GM23338 (cell line): ENCODE measurements around the gene ZNF101. TPM values are rescaled to one million over a fixed set of nuclear protein-coding genes. Genes with fewer than 3 reads are reported as not detected.

Source experiments
- ATAC-seq: fragments of 200-7000 bp; cut with Tn5 transposase; 3 replicates; pipeline ENCODE4 v1.9.1; 2020
- DNase-seq: peaks from one replicate; pipeline ENCODE4 v3.0.0-alpha.2; 2015; ENCODE audit warnings: low spot score
- H2AFZ ChIP-seq: fragments of 200-600 bp; sonication (generic); 2 replicates; pipeline ENCODE4 v1.8.0; 2016; ENCODE audit warnings: antibody characterized with exemption, mild to moderate bottlenecking, moderate library complexity
- H3F3A ChIP-seq: fragments of 200-600 bp; sonication (generic); replicated peaks from 2 replicates; pipeline ENCODE4 v1.8.0; 2017; ENCODE audit warnings: antibody characterized with exemption, mixed run types, low read depth
- H3K27ac ChIP-seq: fragments of 200-600 bp; sonication (generic); 2 replicates; pipeline ENCODE4 v1.6.1; 2016; ENCODE audit warnings: low read depth
- H3K27me3 ChIP-seq: fragments of 200-600 bp; sonication (generic); 2 replicates; pipeline ENCODE4 v1.8.0; 2016; ENCODE audit warnings: mild to moderate bottlenecking, mixed run types, moderate library complexity; ENCODE audit not compliant: insufficient read depth
- H3K36me3 ChIP-seq: fragments of 200-600 bp; sonication (generic); 2 replicates; pipeline ENCODE4 v1.8.0; 2016; ENCODE audit warnings: mild to moderate bottlenecking; ENCODE audit not compliant: insufficient read depth
- H3K4me1 ChIP-seq: fragments of 200-600 bp; sonication (generic); 2 replicates; pipeline ENCODE4 v1.8.0; 2016; ENCODE audit warnings: mild to moderate bottlenecking, moderate library complexity; ENCODE audit not compliant: insufficient read depth
- H3K4me2 ChIP-seq: fragments of 200-600 bp; sonication (generic); 2 replicates; pipeline ENCODE4 v1.7.1; 2017; ENCODE audit warnings: mixed run types
- H3K4me3 ChIP-seq: fragments of 200-600 bp; sonication (generic); 2 replicates; pipeline ENCODE4 v1.6.1; 2016; ENCODE audit warnings: mixed run types
- H3K79me2 ChIP-seq: fragments of 200-600 bp; sonication (generic); replicated peaks from 2 replicates; pipeline ENCODE4 v1.8.0; 2017; ENCODE audit warnings: mild to moderate bottlenecking; ENCODE audit not compliant: insufficient read depth
- H3K9me2 ChIP-seq: fragments of 200-600 bp; sonication (generic); 2 replicates; pipeline ENCODE4 v1.8.0; 2017; ENCODE audit not compliant: insufficient read depth
- H4K20me1 ChIP-seq: fragments of 200-600 bp; sonication (generic); replicated peaks from 2 replicates; pipeline ENCODE4 v1.8.0; 2017; ENCODE audit warnings: mild to moderate bottlenecking; ENCODE audit not compliant: insufficient read depth
- H3K27ac Mint-ChIP-seq: 2 replicates; pipeline ENCODE4 v1.8.0; 2020; ENCODE audit warnings: inconsistent platforms, mild to moderate bottlenecking, moderate library complexity, mixed read lengths
- H3K27me3 Mint-ChIP-seq: 3 replicates; pipeline ENCODE4 v1.8.0; 2022; ENCODE audit warnings: low read depth, mild to moderate bottlenecking, moderate library complexity, mixed read lengths, inconsistent platforms; ENCODE audit not compliant: insufficient read depth, poor library complexity
- H3K36me3 Mint-ChIP-seq: 3 replicates; pipeline ENCODE4 v1.8.0; 2021; ENCODE audit warnings: low read depth, mild to moderate bottlenecking, inconsistent platforms, moderate library complexity, mixed read lengths
- H3K4me1 Mint-ChIP-seq: 3 replicates; pipeline ENCODE4 v1.8.0; 2020; ENCODE audit warnings: mild to moderate bottlenecking, inconsistent platforms, mixed read lengths
- H3K4me3 Mint-ChIP-seq: 3 replicates; pipeline ENCODE4 v1.8.0; 2021; ENCODE audit warnings: moderate library complexity, mild to moderate bottlenecking, inconsistent platforms, mixed read lengths
- H3K9me3 Mint-ChIP-seq: 3 replicates; pipeline ENCODE4 v1.8.0; 2020; ENCODE audit warnings: moderate library complexity, mild to moderate bottlenecking, inconsistent platforms, mixed read lengths
- CREB1 ChIP-seq: fragments of 250-450 bp; sonication (Bioruptor Pico); IDR thresholded peaks from 2 replicates; pipeline ENCODE4 v1.5.0; 2020; ENCODE audit warnings: low read depth, mild to moderate bottlenecking, moderate library complexity
- EZH2 ChIP-seq: fragments of 200-600 bp; sonication (generic); IDR thresholded peaks from one replicate; pipeline ENCODE4 v1.8.0; 2017; ENCODE audit warnings: antibody characterized with exemption, mild to moderate bottlenecking, low read depth; ENCODE audit not compliant: unreplicated experiment
- EZH2phosphoT487 ChIP-seq: fragments of 200-600 bp; sonication (generic); IDR thresholded peaks from one replicate; pipeline ENCODE4 v1.8.1; 2018; ENCODE audit warnings: antibody characterized with exemption; ENCODE audit not compliant: unreplicated experiment
- JUNB ChIP-seq: IDR thresholded peaks from one replicate; pipeline ENCODE4 v1.6.1; 2016; ENCODE audit warnings: antibody characterized with exemption; ENCODE audit not compliant: unreplicated experiment
- NANOG ChIP-seq: IDR thresholded peaks from 2 replicates; pipeline ENCODE4 v1.6.1; 2016; ENCODE audit warnings: antibody characterized with exemption, borderline replicate concordance
- POLR2AphosphoS5 ChIP-seq: IDR thresholded peaks from 2 replicates; pipeline ENCODE4 v1.6.1; 2016; ENCODE audit warnings: antibody characterized with exemption, low read depth
- STAT1 ChIP-seq: IDR thresholded peaks from one replicate; pipeline ENCODE4 v1.6.1; 2016; ENCODE audit warnings: antibody characterized with exemption; ENCODE audit not compliant: unreplicated experiment
- ZNF114 ChIP-seq: fragments of 250-450 bp; sonication (Bioruptor Pico); IDR thresholded peaks from 2 replicates; pipeline ENCODE4 v1.5.0; 2020; ENCODE audit warnings: mild to moderate bottlenecking, moderate library complexity
- ZNF331 ChIP-seq: fragments of 250-450 bp; sonication (Bioruptor Pico); IDR thresholded peaks from 2 replicates; pipeline ENCODE4 v1.5.0; 2020; ENCODE audit warnings: low read depth, mild to moderate bottlenecking, moderate library complexity
- polyA plus RNA-seq: library from polyadenylated mRNA; unstranded; fragments of >200 nt; fragmentation: Nextera tagmentation; extraction: Ambion mirVana; gene quantifications from 2 replicates; pipeline ENCODE4 v1.2.1, GENCODE V29; 2016
- total RNA-seq: library from RNA; depleted of rRNA; stranded (reverse); fragments of >200 nt; shearing (Covaris generic); gene quantifications from 2 replicates; pipeline ENCODE4 v1.2.3, GENCODE V29; 2014
- TF ChIP-seq, protein P1 (sequence below): fragments of 250-450 bp; sonication (Bioruptor Pico); IDR thresholded peaks from 2 replicates; pipeline ENCODE4 v1.5.0; 2020; ENCODE audit warnings: mild to moderate bottlenecking, moderate library complexity
- TF ChIP-seq, protein P2 (sequence below): IDR thresholded peaks from 2 replicates; pipeline ENCODE4 v1.6.1; 2016; ENCODE audit warnings: antibody characterized with exemption
- TF ChIP-seq, protein P3 (sequence below), 2 experiments: fragments of 200-600 bp in 1 of 2; sonication (generic) in 1 of 2; conservative IDR thresholded peaks; 2 replicates each; pipeline versions ENCODE4 v1.5.1 to v1.6.1; 2016 to 2017; ENCODE audit warnings: antibody characterized with exemption in 2 of 2, low read depth in 2 of 2, mild to moderate bottlenecking in 2 of 2, moderate library complexity in 1 of 2
- TF ChIP-seq, protein P4 (sequence below): IDR thresholded peaks from one replicate; pipeline ENCODE4 v1.6.1; 2018; ENCODE audit warnings: antibody characterized with exemption; ENCODE audit not compliant: unreplicated experiment

Gene ZNF101
- total and polyA plus RNA-seq, 2 experiments from 2014 or later = 46.4 to 47.9 TPM

DNA sequence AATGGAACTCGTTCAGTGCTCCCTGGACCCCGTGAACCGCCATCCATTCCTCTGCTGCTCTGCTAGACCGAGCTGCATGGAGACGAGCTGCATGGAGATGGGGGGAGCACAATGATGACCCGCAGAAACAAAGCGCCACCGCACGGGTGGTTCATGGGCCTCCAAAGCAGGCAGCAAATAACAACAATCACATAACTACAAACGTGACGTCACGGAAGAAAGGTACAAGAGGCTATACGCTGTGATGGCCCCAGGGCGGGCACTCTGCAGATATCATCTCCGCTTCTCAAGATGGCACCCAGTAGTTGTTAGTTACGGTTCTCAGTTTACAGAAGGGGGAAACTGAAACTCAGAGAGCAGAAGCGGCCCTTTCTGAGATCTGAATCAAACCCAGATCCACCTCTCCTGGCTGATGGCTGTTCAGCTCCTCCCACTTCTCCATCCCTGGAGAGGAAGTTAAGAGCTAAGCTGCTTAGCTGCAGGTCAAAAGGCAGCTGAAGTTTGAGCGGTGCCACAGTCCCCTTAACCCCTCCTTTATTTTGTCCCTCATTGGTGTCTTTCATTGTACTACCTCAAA, 6.9 kb upstream of the ZNF101 start:
- TF ChIP-seq, protein P1, sequence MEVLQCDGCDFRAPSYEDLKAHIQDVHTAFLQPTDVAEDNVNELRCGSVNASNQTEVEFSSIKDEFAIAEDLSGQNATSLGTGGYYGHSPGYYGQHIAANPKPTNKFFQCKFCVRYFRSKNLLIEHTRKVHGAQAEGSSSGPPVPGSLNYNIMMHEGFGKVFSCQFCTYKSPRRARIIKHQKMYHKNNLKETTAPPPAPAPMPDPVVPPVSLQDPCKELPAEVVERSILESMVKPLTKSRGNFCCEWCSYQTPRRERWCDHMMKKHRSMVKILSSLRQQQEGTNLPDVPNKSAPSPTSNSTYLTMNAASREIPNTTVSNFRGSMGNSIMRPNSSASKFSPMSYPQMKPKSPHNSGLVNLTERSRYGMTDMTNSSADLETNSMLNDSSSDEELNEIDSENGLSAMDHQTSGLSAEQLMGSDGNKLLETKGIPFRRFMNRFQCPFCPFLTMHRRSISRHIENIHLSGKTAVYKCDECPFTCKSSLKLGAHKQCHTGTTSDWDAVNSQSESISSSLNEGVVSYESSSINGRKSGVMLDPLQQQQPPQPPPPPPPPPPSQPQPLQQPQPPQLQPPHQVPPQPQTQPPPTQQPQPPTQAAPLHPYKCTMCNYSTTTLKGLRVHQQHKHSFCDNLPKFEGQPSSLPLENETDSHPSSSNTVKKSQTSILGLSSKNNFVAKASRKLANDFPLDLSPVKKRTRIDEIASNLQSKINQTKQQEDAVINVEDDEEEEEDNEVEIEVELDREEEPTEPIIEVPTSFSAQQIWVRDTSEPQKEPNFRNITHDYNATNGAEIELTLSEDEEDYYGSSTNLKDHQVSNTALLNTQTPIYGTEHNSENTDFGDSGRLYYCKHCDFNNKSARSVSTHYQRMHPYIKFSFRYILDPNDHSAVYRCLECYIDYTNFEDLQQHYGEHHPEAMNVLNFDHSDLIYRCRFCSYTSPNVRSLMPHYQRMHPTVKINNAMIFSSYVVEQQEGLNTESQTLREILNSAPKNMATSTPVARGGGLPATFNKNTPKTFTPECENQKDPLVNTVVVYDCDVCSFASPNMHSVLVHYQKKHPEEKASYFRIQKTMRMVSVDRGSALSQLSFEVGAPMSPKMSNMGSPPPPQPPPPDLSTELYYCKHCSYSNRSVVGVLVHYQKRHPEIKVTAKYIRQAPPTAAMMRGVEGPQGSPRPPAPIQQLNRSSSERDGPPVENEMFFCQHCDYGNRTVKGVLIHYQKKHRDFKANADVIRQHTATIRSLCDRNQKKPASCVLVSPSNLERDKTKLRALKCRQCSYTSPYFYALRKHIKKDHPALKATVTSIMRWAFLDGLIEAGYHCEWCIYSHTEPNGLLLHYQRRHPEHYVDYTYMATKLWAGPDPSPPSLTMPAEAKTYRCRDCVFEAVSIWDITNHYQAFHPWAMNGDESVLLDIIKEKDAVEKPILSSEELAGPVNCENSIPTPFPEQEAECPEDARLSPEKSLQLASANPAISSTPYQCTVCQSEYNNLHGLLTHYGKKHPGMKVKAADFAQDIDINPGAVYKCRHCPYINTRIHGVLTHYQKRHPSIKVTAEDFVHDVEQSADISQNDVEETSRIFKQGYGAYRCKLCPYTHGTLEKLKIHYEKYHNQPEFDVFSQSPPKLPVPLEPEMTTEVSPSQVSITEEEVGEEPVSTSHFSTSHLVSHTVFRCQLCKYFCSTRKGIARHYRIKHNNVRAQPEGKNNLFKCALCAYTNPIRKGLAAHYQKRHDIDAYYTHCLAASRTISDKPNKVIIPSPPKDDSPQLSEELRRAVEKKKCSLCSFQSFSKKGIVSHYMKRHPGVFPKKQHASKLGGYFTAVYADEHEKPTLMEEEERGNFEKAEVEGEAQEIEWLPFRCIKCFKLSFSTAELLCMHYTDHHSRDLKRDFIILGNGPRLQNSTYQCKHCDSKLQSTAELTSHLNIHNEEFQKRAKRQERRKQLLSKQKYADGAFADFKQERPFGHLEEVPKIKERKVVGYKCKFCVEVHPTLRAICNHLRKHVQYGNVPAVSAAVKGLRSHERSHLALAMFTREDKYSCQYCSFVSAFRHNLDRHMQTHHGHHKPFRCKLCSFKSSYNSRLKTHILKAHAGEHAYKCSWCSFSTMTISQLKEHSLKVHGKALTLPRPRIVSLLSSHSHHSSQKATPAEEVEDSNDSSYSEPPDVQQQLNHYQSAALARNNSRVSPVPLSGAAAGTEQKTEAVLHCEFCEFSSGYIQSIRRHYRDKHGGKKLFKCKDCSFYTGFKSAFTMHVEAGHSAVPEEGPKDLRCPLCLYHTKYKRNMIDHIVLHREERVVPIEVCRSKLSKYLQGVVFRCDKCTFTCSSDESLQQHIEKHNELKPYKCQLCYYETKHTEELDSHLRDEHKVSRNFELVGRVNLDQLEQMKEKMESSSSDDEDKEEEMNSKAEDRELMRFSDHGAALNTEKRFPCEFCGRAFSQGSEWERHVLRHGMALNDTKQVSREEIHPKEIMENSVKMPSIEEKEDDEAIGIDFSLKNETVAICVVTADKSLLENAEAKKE = no peak
- no peak for TF ChIP-seq JUNB
- TF ChIP-seq ZNF331 (CRISPR knock-in tag) = no peak
- TF ChIP-seq EZH2 = no peak
- TF ChIP-seq, protein P2, sequence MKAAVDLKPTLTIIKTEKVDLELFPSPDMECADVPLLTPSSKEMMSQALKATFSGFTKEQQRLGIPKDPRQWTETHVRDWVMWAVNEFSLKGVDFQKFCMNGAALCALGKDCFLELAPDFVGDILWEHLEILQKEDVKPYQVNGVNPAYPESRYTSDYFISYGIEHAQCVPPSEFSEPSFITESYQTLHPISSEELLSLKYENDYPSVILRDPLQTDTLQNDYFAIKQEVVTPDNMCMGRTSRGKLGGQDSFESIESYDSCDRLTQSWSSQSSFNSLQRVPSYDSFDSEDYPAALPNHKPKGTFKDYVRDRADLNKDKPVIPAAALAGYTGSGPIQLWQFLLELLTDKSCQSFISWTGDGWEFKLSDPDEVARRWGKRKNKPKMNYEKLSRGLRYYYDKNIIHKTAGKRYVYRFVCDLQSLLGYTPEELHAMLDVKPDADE = no peak
- no peak for TF ChIP-seq EZH2phosphoT487
- TF ChIP-seq, protein P3, sequence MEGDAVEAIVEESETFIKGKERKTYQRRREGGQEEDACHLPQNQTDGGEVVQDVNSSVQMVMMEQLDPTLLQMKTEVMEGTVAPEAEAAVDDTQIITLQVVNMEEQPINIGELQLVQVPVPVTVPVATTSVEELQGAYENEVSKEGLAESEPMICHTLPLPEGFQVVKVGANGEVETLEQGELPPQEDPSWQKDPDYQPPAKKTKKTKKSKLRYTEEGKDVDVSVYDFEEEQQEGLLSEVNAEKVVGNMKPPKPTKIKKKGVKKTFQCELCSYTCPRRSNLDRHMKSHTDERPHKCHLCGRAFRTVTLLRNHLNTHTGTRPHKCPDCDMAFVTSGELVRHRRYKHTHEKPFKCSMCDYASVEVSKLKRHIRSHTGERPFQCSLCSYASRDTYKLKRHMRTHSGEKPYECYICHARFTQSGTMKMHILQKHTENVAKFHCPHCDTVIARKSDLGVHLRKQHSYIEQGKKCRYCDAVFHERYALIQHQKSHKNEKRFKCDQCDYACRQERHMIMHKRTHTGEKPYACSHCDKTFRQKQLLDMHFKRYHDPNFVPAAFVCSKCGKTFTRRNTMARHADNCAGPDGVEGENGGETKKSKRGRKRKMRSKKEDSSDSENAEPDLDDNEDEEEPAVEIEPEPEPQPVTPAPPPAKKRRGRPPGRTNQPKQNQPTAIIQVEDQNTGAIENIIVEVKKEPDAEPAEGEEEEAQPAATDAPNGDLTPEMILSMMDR (conservative IDR thresholded peaks at IDR 0.05; ENCODE audit: low read depth in 2 of 2) = no peak
- TF ChIP-seq, protein P4, sequence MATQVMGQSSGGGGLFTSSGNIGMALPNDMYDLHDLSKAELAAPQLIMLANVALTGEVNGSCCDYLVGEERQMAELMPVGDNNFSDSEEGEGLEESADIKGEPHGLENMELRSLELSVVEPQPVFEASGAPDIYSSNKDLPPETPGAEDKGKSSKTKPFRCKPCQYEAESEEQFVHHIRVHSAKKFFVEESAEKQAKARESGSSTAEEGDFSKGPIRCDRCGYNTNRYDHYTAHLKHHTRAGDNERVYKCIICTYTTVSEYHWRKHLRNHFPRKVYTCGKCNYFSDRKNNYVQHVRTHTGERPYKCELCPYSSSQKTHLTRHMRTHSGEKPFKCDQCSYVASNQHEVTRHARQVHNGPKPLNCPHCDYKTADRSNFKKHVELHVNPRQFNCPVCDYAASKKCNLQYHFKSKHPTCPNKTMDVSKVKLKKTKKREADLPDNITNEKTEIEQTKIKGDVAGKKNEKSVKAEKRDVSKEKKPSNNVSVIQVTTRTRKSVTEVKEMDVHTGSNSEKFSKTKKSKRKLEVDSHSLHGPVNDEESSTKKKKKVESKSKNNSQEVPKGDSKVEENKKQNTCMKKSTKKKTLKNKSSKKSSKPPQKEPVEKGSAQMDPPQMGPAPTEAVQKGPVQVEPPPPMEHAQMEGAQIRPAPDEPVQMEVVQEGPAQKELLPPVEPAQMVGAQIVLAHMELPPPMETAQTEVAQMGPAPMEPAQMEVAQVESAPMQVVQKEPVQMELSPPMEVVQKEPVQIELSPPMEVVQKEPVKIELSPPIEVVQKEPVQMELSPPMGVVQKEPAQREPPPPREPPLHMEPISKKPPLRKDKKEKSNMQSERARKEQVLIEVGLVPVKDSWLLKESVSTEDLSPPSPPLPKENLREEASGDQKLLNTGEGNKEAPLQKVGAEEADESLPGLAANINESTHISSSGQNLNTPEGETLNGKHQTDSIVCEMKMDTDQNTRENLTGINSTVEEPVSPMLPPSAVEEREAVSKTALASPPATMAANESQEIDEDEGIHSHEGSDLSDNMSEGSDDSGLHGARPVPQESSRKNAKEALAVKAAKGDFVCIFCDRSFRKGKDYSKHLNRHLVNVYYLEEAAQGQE = no peak
- TF ChIP-seq CREB1 (CRISPR knock-in tag) = no peak
- TF ChIP-seq POLR2AphosphoS5 = no peak
- no peak for TF ChIP-seq STAT1
- no peak for TF ChIP-seq ZNF114 (CRISPR knock-in tag)
- TF ChIP-seq NANOG = no peak
- Histone ChIP-seq H2AFZ (no peak overlapping the region), H3F3A (peaks cover 13% of the 10 kb centered on the region; the same call in 1 of the 2 replicates), H3K4me1 (peaks cover 9% of the 10 kb centered on the region), H3K9me2 (no peaks in the 10 kb centered on the region), H3K4me2 (peak overlapping the region; percentile 94), H4K20me1 (peaks cover 12% of the 10 kb centered on the region), H3K79me2 (peaks cover 44% of the 10 kb centered on the region), H3K4me3 (peak overlapping the region; percentile 95), H3K27me3 (no peaks in the 10 kb centered on the region), H3K27ac (no peak overlapping the region), H3K36me3 (peaks cover 17% of the 10 kb centered on the region; the same call in 1 of the 2 replicates)
- peaks cover 9% of the 10 kb centered on the region for H3K27me3 Mint-ChIP-seq
- no peaks in the 10 kb centered on the region for H3K9me3 Mint-ChIP-seq
- no peak for ATAC-seq
- DNase-seq = no peak
- H3K36me3 Mint-ChIP-seq = peaks cover 44% of the 10 kb centered on the region
- peaks cover 18% of the 10 kb centered on the region for H3K4me1 Mint-ChIP-seq
- H3K4me3 Mint-ChIP-seq = peak overlapping the region; percentile 92
- H3K27ac Mint-ChIP-seq = no peak overlapping the region
